Gastrocnemius medialis (tissue), 4 donors: ENCODE data around the gene GAB2. TPM values are rescaled to one million over a fixed set of nuclear protein-coding genes. Genes with fewer than 3 reads are reported as not detected.

Source experiments
- ATAC-seq, 2 donors: fragments of 150-250 bp; one replicate each; pipeline ENCODE4 v1.9.1; 2016
- DNase-seq, 2 donors: peaks; one replicate each; pipeline ENCODE4 v3.0.0-alpha.2; 2019
- H3K27ac ChIP-seq, 4 donors: fragments of 200-600 bp; sonication (generic); 1 replicate in 1 of 4; 2 replicates in 3 of 4; pipeline ENCODE4 v1.5.1; 2016 to 2018; ENCODE audit warnings: mild to moderate bottlenecking in 2 of 4, moderate library complexity in 1 of 4
- H3K27me3 ChIP-seq, 3 donors: fragments of 200-600 bp; sonication (generic) in 2 of 3; 1 replicate in 1 of 3; 2 replicates in 2 of 3; pipeline versions ENCODE4 v1.5.1 to v1.6.0; 2016 to 2019; ENCODE audit warnings: mild to moderate bottlenecking in 1 of 3, moderate library complexity in 1 of 3
- H3K36me3 ChIP-seq, 2 donors: fragments of 200-600 bp; sonication (generic) in 1 of 2; one replicate each; pipeline ENCODE4 v1.5.1; 2017 to 2018
- H3K4me1 ChIP-seq, 2 donors: fragments of 200-600 bp; sonication (generic) in 1 of 2; one replicate each; pipeline ENCODE4 v1.5.1; 2016 to 2017; ENCODE audit warnings: mild to moderate bottlenecking in 2 of 2
- H3K4me3 ChIP-seq, 4 donors: fragments of 200-600 bp; sonication (generic) in 3 of 4; 1 replicate in 1 of 4; 2 replicates in 3 of 4; pipeline ENCODE4 v1.5.1; 2016 to 2019; ENCODE audit warnings: mild to moderate bottlenecking in 2 of 4
- H3K9me3 ChIP-seq, 3 donors: fragments of 200-600 bp; sonication (generic) in 2 of 3; 1 replicate in 1 of 3; 2 replicates in 2 of 3; pipeline ENCODE4 v1.5.1; 2016 to 2019
- POLR2A ChIP-seq, 2 donors: fragments of 450-650 bp; IDR thresholded peaks; one replicate each; pipeline ENCODE4 v1.6.1; 2017; ENCODE audit warnings: antibody characterized with exemption in 2 of 2, mild to moderate bottlenecking in 2 of 2, moderate library complexity in 2 of 2
- in situ Hi-C, 4 donors: fragments of 200-750 bp; cut with MboI; loops; one replicate each; pipeline versions ENCODE4 v1.15.0 to v1.8.0; 2017; ENCODE audit warnings: low sequenced_read_pairs in 4 of 4
- intact Hi-C: fragments of 100-400 bp; cut with DNase I; formaldehyde crosslinking; loops from one replicate; pipeline ENCODE4 v1.15.1; 2023; ENCODE audit warnings: low total_unique reads
- total RNA-seq, 4 donors: library from RNA; depleted of rRNA; stranded (reverse); fragments of >200 nt; gene quantifications; one replicate each; pipeline versions ENCODE4 v1.1.0 to v1.2.3, GENCODE V29; 2016
- TF ChIP-seq, protein P1 (sequence below), 5 experiments: fragments of 450-650 bp in 3 of 5; fragments of 200-600 bp in 2 of 5; sonication (generic) in 2 of 5; IDR thresholded peaks in 4 of 5; conservative IDR thresholded peaks in 1 of 5; 1 replicate in 4 of 5; 2 replicates in 1 of 5; pipeline ENCODE4 v1.5.1; 2016 to 2019; ENCODE audit warnings: antibody characterized with exemption in 5 of 5, mild to moderate bottlenecking in 3 of 5, moderate library complexity in 3 of 5

GAB2 gene
- total RNA-seq, 4 donors from 2014 or later: 4.9 to 68.0 (median 25.8) TPM

DNA sequence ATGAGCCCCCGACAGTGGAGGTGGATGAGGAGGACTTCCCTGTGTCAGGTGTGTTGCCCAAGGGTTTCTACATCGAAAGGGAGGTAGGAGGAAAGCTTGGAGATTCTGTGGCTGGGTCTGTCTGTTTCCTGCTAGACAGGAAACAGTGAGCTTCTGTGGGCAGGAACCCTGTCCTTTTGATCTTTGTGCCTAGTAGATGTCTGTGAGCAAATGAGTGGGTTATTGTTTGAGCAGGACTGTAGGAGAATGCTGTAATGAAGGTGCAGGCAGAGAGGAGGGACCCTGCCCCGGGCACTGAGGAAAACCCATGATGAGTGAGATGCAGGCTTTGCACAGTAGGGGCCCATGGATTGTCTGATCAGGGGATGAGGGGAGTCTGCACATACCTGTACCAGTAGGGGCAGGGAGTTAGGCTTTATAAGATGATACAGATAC, 214.9 kb downstream of the GAB2 start:
- DNase-seq (no peak), ATAC-seq (no peak)
- H3K4me3 ChIP-seq: no peak overlapping the region
- no peak overlapping the region for H3K27ac ChIP-seq
- H3K4me1 ChIP-seq: peaks cover 5 to 15% of the 10 kb centered on the region in 2 donors
- in situ Hi-C loops: loop anchor here in 1 of 4 donors (25.0 kb wide), 2 partner anchors 90 to 360 kb away; partner anchors contain the start of gene NARS2
- TF ChIP-seq, protein P1, sequence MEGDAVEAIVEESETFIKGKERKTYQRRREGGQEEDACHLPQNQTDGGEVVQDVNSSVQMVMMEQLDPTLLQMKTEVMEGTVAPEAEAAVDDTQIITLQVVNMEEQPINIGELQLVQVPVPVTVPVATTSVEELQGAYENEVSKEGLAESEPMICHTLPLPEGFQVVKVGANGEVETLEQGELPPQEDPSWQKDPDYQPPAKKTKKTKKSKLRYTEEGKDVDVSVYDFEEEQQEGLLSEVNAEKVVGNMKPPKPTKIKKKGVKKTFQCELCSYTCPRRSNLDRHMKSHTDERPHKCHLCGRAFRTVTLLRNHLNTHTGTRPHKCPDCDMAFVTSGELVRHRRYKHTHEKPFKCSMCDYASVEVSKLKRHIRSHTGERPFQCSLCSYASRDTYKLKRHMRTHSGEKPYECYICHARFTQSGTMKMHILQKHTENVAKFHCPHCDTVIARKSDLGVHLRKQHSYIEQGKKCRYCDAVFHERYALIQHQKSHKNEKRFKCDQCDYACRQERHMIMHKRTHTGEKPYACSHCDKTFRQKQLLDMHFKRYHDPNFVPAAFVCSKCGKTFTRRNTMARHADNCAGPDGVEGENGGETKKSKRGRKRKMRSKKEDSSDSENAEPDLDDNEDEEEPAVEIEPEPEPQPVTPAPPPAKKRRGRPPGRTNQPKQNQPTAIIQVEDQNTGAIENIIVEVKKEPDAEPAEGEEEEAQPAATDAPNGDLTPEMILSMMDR (IDR thresholded peaks at IDR 0.05 in 4 of 5, conservative IDR thresholded peaks at IDR 0.05 in 1 of 5): no peak
- no peak for TF ChIP-seq POLR2A (IDR thresholded peaks at IDR 0.05)
- intact Hi-C loops: no loop called here
- H3K9me3 ChIP-seq: no peaks in the 10 kb centered on the region
- no peaks in the 10 kb centered on the region for H3K36me3 ChIP-seq
- H3K27me3 ChIP-seq: no peaks in the 10 kb centered on the region

DNA sequence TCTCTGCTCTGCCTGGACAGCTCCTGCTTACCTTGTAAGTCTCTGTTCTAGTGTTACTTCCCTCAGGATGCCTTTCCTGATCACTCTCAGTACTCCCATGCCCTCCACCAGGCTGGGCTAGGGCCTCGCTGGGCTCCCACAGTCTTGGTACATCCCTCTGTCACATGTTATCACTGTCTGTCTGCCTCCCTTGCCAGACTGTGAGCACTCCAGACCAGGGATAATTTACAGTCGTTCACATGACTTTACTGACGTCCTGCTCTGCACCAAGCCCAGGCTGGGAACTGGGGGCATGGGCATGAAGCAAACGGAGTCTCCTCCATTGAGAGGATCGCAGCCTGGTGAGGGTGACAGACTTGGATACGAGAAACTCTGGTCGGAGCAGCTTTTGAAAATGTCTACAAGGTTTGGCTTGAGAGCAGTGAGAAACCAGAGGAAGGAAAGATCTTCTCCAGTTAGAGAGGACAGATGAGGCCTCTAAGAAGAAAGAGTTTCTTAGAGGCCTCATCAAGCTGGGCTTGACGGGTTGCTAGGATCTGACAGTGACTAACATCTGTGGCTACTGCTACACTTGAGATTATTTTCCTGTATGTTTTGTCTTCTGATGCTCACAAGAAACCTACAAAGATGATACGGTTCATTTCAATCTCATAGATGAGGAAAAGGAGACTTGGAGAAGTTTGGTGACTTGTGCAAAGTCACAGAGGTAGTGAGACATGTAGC, 216.4 kb downstream of the GAB2 start:
- Histone ChIP-seq H3K27ac (peak overlapping the region; percentile 41 to 61 (median 56)), H3K4me3 (no peak overlapping the region), H3K36me3 (no peaks in the 10 kb centered on the region), H3K27me3 (no peaks in the 10 kb centered on the region), H3K4me1 (peaks cover 0 to 10% of the 10 kb centered on the region in 2 donors), H3K9me3 (no peaks in the 10 kb centered on the region)
- in situ Hi-C loops: loop anchor here in 1 of 4 donors (25.0 kb wide), 2 partner anchors 89 to 361 kb away; partner anchors contain the start of gene NARS2
- DNase-seq (peak in 1 of 2 donors; percentile 39), ATAC-seq (peak; percentile 86 to 88)
- intact Hi-C loops: no loop called here
- TF ChIP-seq, protein P1 (IDR thresholded peaks at IDR 0.05 in 4 of 5, conservative IDR thresholded peaks at IDR 0.05 in 1 of 5): no peak

DNA sequence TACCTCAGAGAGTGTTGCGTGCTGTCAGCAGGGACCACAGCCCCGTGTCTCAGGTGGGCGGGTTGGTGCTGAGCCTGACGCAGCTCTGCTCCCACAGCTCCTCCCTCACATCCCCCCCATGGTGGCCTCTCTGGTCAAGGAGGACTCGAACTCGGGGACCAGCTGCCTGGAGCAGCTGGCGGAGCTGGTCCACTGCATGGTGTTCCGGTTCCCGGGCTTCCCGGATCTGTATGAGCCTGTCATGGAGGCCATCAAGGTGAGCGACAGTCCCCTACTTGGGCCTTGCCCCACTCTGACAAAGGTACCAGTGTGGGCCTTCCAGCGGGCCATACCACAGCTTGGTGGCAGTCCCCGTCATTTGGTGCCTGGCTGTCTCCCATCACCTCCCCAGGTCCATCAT, 217.1 kb downstream of the GAB2 start:
- H3K27ac ChIP-seq: peak overlapping the region; percentile 41 to 61 (median 56)
- TF ChIP-seq, protein P1 (IDR thresholded peaks at IDR 0.05 in 4 of 5, conservative IDR thresholded peaks at IDR 0.05 in 1 of 5): no peak
- TF ChIP-seq POLR2A (IDR thresholded peaks at IDR 0.05): no peak

DNA sequence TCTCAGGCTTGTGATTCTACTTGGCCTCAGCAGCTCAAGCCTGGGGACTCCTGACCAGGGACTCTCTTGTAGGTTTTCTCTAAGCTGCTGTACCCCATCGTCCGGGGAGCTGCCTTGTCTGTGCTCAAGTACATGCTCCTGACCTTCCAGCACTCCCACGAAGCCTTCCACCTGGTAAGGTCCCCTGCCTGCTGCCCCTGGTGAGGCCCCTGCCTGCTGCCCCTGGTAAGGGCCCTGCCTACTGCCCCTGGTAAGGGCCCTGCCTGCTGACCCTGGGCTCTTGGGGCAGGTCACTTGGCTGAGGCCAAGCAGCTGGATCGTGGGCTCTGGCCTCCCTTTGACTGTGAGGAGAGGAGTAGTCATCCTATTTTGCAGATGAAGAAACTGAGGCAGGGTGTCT, 217.6 kb downstream of the GAB2 start:
- no peak overlapping the region for H3K4me3 ChIP-seq
- TF ChIP-seq POLR2A (IDR thresholded peaks at IDR 0.05): no peak
- TF ChIP-seq, protein P1 (IDR thresholded peaks at IDR 0.05 in 4 of 5, conservative IDR thresholded peaks at IDR 0.05 in 1 of 5): no peak
- no peak for DNase-seq
- no peak for ATAC-seq
- intact Hi-C loops: no loop called here
- peaks cover 0 to 10% of the 10 kb centered on the region in 2 donors for H3K4me1 ChIP-seq
- H3K36me3 ChIP-seq: no peaks in the 10 kb centered on the region
- peak overlapping the region in 2 of 4 donors; percentile 51 to 61 for H3K27ac ChIP-seq
- no peaks in the 10 kb centered on the region for H3K27me3 ChIP-seq
- H3K9me3 ChIP-seq: no peaks in the 10 kb centered on the region
- in situ Hi-C loops: loop anchor here in 1 of 4 donors (25.0 kb wide), 2 partner anchors 88 to 362 kb away; partner anchors contain the start of gene NARS2

More for the DNA sequence above, 217.1 kb downstream of the GAB2 start:
- Histone ChIP-seq H3K27me3 (no peaks in the 10 kb centered on the region), H3K9me3 (no peaks in the 10 kb centered on the region), H3K4me3 (no peak overlapping the region), H3K36me3 (no peaks in the 10 kb centered on the region), H3K4me1 (peaks cover 0 to 10% of the 10 kb centered on the region in 2 donors)
- intact Hi-C loops: no loop called here
- DNase-seq (no peak), ATAC-seq (peak in 1 of 2 donors; percentile 5)
- in situ Hi-C loops: loop anchor here in 1 of 4 donors (25.0 kb wide), 2 partner anchors 88 to 362 kb away; partner anchors contain the start of gene NARS2
